OCI-LY7 (cell line): ENCODE measurements around the gene TUBB1.

ENCODE experiments used
- CTCF ChIP-seq: fragments of 200-600 bp; sonication (generic); conservative IDR thresholded peaks from 2 replicates; pipeline ENCODE4 v1.5.1; 2014; ENCODE audit warnings: mild to moderate bottlenecking, antibody characterized with exemption, low read length, moderate library complexity, mixed read lengths
- EZH2phosphoT487 ChIP-seq: fragments of 200-600 bp; sonication (generic); IDR thresholded peaks from 2 replicates; pipeline ENCODE4 v1.6.1; 2018; ENCODE audit warnings: low read depth, borderline replicate concordance, mild to moderate bottlenecking, mixed run types, antibody characterized with exemption, low read length, moderate library complexity, mixed read lengths

GRCh38 chr20:59063358-59064213 is 44.4 kb downstream of the TUBB1 start:
- no peak for TF ChIP-seq CTCF
- TF ChIP-seq EZH2phosphoT487, result no peak
